ENCODE data around the gene PCGF1. TPM values are rescaled to one million over a fixed set of nuclear protein-coding genes. Genes with fewer than 3 reads are reported as not detected.

The PCGF1 gene
- total and polyA plus RNA-seq, 2 experiments from 2014 or later: 10.9 to 13.4 TPM

DNA sequence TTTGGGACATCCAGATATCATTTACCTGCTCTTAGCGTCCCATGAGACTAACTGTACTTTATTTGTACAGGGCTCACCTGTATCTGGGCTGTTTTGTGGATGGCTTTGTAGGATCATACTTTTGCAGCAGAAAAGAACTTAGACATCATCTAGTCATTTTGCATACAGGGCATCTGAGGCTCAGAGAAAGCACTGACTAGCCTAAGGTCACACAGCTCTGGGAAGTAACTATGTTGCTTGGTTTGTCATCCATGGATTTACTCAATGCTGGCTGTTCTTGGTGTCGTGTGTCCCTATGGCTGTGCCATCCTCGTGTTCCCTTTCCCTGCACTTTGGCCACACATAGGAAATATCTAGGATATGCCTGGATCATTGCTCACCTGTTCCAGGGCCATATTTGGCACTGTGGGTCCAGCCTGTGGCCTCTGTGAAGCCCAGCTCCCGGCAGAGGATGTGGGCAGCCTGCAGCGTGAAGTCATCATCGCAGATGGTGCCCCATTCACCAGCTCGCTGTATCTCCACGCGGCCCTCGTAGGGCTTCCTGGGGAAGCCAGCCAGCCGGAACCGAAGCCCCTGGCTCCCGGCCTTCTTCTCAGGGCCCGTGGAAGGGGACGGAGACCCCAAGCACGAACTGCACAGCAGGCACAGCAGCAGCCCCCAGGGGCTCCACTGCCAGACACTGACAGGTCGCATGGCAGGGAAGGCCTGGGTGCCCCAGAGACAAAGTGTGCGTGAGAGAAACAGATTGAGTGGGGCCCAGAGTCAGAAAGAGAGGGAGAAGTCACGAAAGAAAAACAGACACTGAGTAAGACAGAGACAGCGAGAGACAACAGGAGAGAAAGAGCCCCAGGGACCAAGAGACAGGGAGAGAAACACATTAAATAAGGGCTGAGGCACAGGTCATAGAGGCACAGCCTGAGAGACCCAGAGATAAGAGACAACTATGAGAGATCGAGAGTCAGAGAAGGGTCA, 44.7 kb upstream of the PCGF1 start:
- peaks cover 26% of the 10 kb centered on the region for H3K4me1 Mint-ChIP-seq
- peaks cover 1% of the 10 kb centered on the region; the same call in 1 of the 2 replicates for H3K79me2 ChIP-seq (replicated peaks; ENCODE audit: insufficient read depth)
- DNase-seq (ENCODE audit: low spot score) (no peak), ATAC-seq (no peak)
- TF ChIP-seq, protein P1, sequence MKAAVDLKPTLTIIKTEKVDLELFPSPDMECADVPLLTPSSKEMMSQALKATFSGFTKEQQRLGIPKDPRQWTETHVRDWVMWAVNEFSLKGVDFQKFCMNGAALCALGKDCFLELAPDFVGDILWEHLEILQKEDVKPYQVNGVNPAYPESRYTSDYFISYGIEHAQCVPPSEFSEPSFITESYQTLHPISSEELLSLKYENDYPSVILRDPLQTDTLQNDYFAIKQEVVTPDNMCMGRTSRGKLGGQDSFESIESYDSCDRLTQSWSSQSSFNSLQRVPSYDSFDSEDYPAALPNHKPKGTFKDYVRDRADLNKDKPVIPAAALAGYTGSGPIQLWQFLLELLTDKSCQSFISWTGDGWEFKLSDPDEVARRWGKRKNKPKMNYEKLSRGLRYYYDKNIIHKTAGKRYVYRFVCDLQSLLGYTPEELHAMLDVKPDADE (IDR thresholded peaks at IDR 0.05): no peak
- TF ChIP-seq POLR2AphosphoS5 (IDR thresholded peaks at IDR 0.05; ENCODE audit: low read depth): no peak
- TF ChIP-seq NANOG (IDR thresholded peaks at IDR 0.05; ENCODE audit: borderline replicate concordance): no peak
- no peak for TF ChIP-seq JUNB (IDR thresholded peaks at IDR 0.05; ENCODE audit: unreplicated experiment)
- TF ChIP-seq STAT1 (IDR thresholded peaks at IDR 0.05; ENCODE audit: unreplicated experiment): no peak
- TF ChIP-seq EZH2phosphoT487 (IDR thresholded peaks at IDR 0.05; ENCODE audit: unreplicated experiment): no peak
- TF ChIP-seq ZNF331 (CRISPR knock-in tag; IDR thresholded peaks at IDR 0.05; ENCODE audit: low read depth): no peak
- TF ChIP-seq EZH2 (IDR thresholded peaks at IDR 0.05; ENCODE audit: low read depth, unreplicated experiment): no peak
- no peak for TF ChIP-seq ZNF114 (CRISPR knock-in tag; IDR thresholded peaks at IDR 0.05)
- TF ChIP-seq, protein P2, sequence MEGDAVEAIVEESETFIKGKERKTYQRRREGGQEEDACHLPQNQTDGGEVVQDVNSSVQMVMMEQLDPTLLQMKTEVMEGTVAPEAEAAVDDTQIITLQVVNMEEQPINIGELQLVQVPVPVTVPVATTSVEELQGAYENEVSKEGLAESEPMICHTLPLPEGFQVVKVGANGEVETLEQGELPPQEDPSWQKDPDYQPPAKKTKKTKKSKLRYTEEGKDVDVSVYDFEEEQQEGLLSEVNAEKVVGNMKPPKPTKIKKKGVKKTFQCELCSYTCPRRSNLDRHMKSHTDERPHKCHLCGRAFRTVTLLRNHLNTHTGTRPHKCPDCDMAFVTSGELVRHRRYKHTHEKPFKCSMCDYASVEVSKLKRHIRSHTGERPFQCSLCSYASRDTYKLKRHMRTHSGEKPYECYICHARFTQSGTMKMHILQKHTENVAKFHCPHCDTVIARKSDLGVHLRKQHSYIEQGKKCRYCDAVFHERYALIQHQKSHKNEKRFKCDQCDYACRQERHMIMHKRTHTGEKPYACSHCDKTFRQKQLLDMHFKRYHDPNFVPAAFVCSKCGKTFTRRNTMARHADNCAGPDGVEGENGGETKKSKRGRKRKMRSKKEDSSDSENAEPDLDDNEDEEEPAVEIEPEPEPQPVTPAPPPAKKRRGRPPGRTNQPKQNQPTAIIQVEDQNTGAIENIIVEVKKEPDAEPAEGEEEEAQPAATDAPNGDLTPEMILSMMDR (conservative IDR thresholded peaks at IDR 0.05; ENCODE audit: low read depth in 2 of 2): no peak
- TF ChIP-seq, protein P3, sequence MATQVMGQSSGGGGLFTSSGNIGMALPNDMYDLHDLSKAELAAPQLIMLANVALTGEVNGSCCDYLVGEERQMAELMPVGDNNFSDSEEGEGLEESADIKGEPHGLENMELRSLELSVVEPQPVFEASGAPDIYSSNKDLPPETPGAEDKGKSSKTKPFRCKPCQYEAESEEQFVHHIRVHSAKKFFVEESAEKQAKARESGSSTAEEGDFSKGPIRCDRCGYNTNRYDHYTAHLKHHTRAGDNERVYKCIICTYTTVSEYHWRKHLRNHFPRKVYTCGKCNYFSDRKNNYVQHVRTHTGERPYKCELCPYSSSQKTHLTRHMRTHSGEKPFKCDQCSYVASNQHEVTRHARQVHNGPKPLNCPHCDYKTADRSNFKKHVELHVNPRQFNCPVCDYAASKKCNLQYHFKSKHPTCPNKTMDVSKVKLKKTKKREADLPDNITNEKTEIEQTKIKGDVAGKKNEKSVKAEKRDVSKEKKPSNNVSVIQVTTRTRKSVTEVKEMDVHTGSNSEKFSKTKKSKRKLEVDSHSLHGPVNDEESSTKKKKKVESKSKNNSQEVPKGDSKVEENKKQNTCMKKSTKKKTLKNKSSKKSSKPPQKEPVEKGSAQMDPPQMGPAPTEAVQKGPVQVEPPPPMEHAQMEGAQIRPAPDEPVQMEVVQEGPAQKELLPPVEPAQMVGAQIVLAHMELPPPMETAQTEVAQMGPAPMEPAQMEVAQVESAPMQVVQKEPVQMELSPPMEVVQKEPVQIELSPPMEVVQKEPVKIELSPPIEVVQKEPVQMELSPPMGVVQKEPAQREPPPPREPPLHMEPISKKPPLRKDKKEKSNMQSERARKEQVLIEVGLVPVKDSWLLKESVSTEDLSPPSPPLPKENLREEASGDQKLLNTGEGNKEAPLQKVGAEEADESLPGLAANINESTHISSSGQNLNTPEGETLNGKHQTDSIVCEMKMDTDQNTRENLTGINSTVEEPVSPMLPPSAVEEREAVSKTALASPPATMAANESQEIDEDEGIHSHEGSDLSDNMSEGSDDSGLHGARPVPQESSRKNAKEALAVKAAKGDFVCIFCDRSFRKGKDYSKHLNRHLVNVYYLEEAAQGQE (IDR thresholded peaks at IDR 0.05; ENCODE audit: unreplicated experiment): no peak
- no peak for TF ChIP-seq CREB1 (CRISPR knock-in tag; IDR thresholded peaks at IDR 0.05; ENCODE audit: low read depth)
- TF ChIP-seq, protein P4, sequence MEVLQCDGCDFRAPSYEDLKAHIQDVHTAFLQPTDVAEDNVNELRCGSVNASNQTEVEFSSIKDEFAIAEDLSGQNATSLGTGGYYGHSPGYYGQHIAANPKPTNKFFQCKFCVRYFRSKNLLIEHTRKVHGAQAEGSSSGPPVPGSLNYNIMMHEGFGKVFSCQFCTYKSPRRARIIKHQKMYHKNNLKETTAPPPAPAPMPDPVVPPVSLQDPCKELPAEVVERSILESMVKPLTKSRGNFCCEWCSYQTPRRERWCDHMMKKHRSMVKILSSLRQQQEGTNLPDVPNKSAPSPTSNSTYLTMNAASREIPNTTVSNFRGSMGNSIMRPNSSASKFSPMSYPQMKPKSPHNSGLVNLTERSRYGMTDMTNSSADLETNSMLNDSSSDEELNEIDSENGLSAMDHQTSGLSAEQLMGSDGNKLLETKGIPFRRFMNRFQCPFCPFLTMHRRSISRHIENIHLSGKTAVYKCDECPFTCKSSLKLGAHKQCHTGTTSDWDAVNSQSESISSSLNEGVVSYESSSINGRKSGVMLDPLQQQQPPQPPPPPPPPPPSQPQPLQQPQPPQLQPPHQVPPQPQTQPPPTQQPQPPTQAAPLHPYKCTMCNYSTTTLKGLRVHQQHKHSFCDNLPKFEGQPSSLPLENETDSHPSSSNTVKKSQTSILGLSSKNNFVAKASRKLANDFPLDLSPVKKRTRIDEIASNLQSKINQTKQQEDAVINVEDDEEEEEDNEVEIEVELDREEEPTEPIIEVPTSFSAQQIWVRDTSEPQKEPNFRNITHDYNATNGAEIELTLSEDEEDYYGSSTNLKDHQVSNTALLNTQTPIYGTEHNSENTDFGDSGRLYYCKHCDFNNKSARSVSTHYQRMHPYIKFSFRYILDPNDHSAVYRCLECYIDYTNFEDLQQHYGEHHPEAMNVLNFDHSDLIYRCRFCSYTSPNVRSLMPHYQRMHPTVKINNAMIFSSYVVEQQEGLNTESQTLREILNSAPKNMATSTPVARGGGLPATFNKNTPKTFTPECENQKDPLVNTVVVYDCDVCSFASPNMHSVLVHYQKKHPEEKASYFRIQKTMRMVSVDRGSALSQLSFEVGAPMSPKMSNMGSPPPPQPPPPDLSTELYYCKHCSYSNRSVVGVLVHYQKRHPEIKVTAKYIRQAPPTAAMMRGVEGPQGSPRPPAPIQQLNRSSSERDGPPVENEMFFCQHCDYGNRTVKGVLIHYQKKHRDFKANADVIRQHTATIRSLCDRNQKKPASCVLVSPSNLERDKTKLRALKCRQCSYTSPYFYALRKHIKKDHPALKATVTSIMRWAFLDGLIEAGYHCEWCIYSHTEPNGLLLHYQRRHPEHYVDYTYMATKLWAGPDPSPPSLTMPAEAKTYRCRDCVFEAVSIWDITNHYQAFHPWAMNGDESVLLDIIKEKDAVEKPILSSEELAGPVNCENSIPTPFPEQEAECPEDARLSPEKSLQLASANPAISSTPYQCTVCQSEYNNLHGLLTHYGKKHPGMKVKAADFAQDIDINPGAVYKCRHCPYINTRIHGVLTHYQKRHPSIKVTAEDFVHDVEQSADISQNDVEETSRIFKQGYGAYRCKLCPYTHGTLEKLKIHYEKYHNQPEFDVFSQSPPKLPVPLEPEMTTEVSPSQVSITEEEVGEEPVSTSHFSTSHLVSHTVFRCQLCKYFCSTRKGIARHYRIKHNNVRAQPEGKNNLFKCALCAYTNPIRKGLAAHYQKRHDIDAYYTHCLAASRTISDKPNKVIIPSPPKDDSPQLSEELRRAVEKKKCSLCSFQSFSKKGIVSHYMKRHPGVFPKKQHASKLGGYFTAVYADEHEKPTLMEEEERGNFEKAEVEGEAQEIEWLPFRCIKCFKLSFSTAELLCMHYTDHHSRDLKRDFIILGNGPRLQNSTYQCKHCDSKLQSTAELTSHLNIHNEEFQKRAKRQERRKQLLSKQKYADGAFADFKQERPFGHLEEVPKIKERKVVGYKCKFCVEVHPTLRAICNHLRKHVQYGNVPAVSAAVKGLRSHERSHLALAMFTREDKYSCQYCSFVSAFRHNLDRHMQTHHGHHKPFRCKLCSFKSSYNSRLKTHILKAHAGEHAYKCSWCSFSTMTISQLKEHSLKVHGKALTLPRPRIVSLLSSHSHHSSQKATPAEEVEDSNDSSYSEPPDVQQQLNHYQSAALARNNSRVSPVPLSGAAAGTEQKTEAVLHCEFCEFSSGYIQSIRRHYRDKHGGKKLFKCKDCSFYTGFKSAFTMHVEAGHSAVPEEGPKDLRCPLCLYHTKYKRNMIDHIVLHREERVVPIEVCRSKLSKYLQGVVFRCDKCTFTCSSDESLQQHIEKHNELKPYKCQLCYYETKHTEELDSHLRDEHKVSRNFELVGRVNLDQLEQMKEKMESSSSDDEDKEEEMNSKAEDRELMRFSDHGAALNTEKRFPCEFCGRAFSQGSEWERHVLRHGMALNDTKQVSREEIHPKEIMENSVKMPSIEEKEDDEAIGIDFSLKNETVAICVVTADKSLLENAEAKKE (CRISPR knock-in tag; IDR thresholded peaks at IDR 0.05): no peak
- H3K27me3 ChIP-seq (ENCODE audit: insufficient read depth): peaks cover 92% of the 10 kb centered on the region
- peaks cover 3% of the 10 kb centered on the region; the same call in 1 of the 3 replicates for H3K9me3 Mint-ChIP-seq
- H3K27ac ChIP-seq (ENCODE audit: low read depth): no peak overlapping the region
- H3K4me1 ChIP-seq (ENCODE audit: insufficient read depth): peaks cover 22% of the 10 kb centered on the region
- peak overlapping the region; percentile 93 for H3K4me3 ChIP-seq
- peaks cover 7% of the 10 kb centered on the region for H3F3A ChIP-seq (replicated peaks; ENCODE audit: low read depth)
- H3K36me3 ChIP-seq (ENCODE audit: insufficient read depth): no peaks in the 10 kb centered on the region
- no peak overlapping the region for H3K27ac Mint-ChIP-seq
- peak overlapping the region; percentile 96 for H3K4me2 ChIP-seq
- peak overlapping the region; percentile 83 for H3K4me3 Mint-ChIP-seq
- peaks cover 83% of the 10 kb centered on the region for H3K27me3 Mint-ChIP-seq (ENCODE audit: insufficient read depth, low read depth, poor library complexity)
- H3K9me2 ChIP-seq (ENCODE audit: insufficient read depth): no peaks in the 10 kb centered on the region
- peaks cover 6% of the 10 kb centered on the region; the same call in 1 of the 3 replicates for H3K36me3 Mint-ChIP-seq (ENCODE audit: low read depth)
- no peaks in the 10 kb centered on the region; the same call in 1 of the 2 replicates for H4K20me1 ChIP-seq (replicated peaks; ENCODE audit: insufficient read depth)
- H2AFZ ChIP-seq: no peak overlapping the region
